Fibroblast of villous mesenchyme (primary cell): ENCODE results near the gene DENND6B. TPM values are rescaled to one million over a fixed set of nuclear protein-coding genes. Genes with fewer than 3 reads are reported as not detected.

Experiments used
- DNase-seq: peaks from one replicate; pipeline ENCODE4 v3.0.0-alpha.2; 2010; ENCODE audit warnings: low read depth
- H3K4me3 ChIP-seq: 2 replicates; pipeline ENCODE4 v1.5.1; 2011; ENCODE audit warnings: low read depth, mild to moderate bottlenecking, low read length
- total RNA-seq: library from RNA; depleted of rRNA; stranded (reverse); fragments of >200 nt; gene quantifications from 2 replicates; pipeline ENCODE4 v1.2.3, GENCODE V29; 2012
- TF ChIP-seq, protein P1 (sequence below): IDR thresholded peaks from 2 replicates; pipeline ENCODE4 v1.5.1; 2012; ENCODE audit warnings: low read depth, mild to moderate bottlenecking, low read length; ENCODE audit not compliant: insufficient read depth

DENND6B gene
- total RNA-seq, 1 donor = 2.6 TPM

DNA sequence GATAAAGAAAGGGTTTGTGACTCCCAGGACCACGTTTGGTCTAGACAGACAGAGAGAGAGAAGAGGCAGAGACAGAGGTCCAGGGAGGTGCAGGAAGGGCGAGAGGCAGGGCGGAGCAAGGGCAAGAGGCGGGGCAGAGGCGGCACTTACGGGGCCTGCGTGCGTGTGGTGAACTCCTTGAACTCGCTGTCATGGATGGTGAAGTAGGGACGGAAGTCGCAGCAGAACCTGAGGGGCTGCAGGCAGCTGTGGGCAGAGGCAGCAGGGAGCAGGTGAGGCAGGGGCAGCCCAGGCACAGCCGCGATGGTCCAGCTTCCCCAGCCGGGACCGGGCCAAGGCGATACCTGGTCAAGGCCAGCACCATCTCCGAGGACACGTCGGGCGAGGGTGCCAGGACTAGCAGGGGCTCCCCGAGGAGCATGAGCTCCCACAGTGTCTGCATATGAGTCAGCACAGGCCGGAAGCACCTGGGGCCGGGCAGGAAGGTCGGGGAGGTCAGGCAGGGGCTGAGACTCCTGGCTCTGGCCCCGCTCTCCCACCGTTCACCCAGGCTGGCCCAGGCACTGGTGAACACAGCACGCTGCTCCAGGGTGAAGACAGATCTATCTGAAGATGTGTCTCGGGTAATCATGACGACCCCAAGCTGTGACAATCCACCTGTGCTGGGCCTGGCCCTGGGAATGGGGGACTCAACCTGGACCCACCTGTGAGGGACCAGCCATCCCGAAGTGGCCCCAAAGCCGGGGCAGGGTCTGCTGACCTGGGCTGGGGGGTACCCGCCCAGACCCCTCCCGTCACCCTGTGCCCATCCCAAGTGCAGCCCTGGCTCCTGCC, 12.1 kb downstream of the DENND6B start:
- DNase-seq = no peak
- H3K4me3 ChIP-seq = no peak overlapping the region
- TF ChIP-seq, protein P1, sequence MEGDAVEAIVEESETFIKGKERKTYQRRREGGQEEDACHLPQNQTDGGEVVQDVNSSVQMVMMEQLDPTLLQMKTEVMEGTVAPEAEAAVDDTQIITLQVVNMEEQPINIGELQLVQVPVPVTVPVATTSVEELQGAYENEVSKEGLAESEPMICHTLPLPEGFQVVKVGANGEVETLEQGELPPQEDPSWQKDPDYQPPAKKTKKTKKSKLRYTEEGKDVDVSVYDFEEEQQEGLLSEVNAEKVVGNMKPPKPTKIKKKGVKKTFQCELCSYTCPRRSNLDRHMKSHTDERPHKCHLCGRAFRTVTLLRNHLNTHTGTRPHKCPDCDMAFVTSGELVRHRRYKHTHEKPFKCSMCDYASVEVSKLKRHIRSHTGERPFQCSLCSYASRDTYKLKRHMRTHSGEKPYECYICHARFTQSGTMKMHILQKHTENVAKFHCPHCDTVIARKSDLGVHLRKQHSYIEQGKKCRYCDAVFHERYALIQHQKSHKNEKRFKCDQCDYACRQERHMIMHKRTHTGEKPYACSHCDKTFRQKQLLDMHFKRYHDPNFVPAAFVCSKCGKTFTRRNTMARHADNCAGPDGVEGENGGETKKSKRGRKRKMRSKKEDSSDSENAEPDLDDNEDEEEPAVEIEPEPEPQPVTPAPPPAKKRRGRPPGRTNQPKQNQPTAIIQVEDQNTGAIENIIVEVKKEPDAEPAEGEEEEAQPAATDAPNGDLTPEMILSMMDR = no peak

DNA sequence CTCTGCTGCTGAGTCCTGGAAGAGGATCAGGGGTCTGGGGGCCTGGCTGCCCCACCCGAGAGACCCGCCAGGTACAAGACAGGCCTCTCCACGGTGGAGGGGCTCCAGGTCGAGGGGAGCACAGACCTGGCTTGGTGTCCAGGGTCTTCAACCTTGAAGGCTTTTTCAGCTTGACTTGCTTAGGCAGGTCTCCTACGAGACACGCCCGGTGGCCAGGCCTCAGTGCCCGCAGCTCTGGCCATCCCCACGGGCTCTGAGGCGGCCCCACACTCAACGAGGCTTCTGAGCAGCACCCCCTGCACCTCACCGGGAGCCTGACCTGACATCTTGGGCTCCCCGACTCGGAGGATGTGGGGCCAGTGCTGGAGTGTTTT, 12.7 kb downstream of the DENND6B start:
- TF ChIP-seq, protein P1 = no peak
- no peak for DNase-seq
- no peak overlapping the region for H3K4me3 ChIP-seq

DNA sequence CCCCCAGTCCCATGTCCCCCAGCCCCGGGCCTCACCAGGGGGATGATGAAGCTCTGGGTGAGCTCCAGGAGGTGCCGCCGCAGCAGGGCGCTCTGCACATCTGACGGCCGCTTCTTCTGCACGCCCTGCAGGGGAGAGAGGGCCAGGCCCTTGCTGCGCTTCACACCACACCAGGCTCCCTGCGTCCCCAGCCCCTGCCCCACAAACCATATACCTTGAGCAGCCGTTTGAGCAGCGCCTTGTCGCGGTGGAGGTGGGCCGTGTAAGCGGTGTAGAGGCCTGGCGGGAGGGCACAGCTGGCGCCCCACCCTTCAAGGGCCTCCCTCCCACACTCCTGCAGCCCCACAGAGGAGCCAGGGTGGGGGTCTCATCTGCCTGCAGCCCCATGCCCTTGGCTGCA, 13.2 kb downstream of the DENND6B start:
- DNase-seq = no peak
- no peak overlapping the region for H3K4me3 ChIP-seq
- TF ChIP-seq, protein P1 = no peak

DNA sequence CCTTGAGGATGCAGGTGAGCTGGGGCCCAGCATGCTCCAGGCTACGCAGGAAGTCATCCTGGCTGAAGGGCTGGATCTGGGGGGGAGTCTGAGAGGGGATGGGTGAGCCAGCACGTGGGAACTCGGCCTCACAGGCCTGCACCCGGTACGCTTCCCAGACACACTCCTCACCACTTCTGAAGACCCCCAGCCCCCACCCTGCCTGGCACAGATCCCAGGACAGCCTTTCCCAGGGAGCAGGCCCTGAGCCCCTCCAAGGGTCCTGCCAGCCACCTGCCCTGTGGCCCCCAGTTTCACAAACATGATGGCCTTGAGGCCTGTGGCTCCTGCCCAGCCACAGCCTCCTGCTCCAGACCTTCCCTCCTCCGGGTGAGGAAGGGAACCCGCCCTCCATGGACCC, 13.8 kb downstream of the DENND6B start:
- DNase-seq = no peak
- TF ChIP-seq, protein P1 = no peak

GRCh38 chr22:50312371-50312770, 14.4 kb downstream of the DENND6B start:
- no peak for DNase-seq
- TF ChIP-seq, protein P1 = no peak
- H3K4me3 ChIP-seq = no peak overlapping the region

More for the DNA sequence above, 13.8 kb downstream of the DENND6B start:
- H3K4me3 ChIP-seq = no peak overlapping the region

GRCh38 chr22:50311606-50312351, 15.0 kb downstream of the DENND6B start:
- no peak for DNase-seq
- no peak overlapping the region for H3K4me3 ChIP-seq
- TF ChIP-seq, protein P1 = no peak
